Ovary (tissue), 9 donors: Measurements from ENCODE around the gene HS6ST2. TPM values are rescaled to one million over a fixed set of nuclear protein-coding genes. Genes with fewer than 3 reads are reported as not detected.
"Not testable (repeated sequence)": the region's sequence is repeated elsewhere in the genome, so short reads cannot be mapped to it uniquely, and the experiment has no call there.

Experiments used
- DNase-seq, 5 donors: peaks; one replicate each; pipeline ENCODE4 v3.0.0-alpha.2; 2019 to 2020
- H3K27ac ChIP-seq, 2 donors: fragments of 200-600 bp; one replicate each; pipeline versions ENCODE4 v1.5.1 to v1.8.0; 2019 to 2022
- H3K27me3 ChIP-seq: fragments of 200-600 bp; one replicate; pipeline ENCODE4 v1.8.0; 2022
- H3K36me3 ChIP-seq: fragments of 200-600 bp; sonication (generic); one replicate; pipeline ENCODE4 v1.5.1; 2019
- H3K4me1 ChIP-seq: one replicate; pipeline ENCODE4 v1.8.1; 2013; ENCODE audit warnings: mild to moderate bottlenecking, moderate library complexity; ENCODE audit not compliant: insufficient read depth
- H3K4me3 ChIP-seq: fragments of 200-600 bp; sonication (generic); one replicate; pipeline ENCODE4 v1.5.1; 2017
- H3K9me3 ChIP-seq, 2 donors: fragments of 200-600 bp in 1 of 2; sonication (generic) in 1 of 2; one replicate each; pipeline versions ENCODE4 v1.5.1 to v1.8.1; 2013 to 2019; ENCODE audit warnings: mild to moderate bottlenecking in 1 of 2, moderate library complexity in 1 of 2
- EP300 ChIP-seq: sonication (generic); formaldehyde crosslinking; IDR thresholded peaks from one replicate; pipeline ENCODE4 v1.6.1; 2017; ENCODE audit warnings: antibody characterized with exemption
- POLR2A ChIP-seq: fragments of 450-650 bp; IDR thresholded peaks from one replicate; pipeline ENCODE4 v1.6.1; 2017; ENCODE audit warnings: antibody characterized with exemption, mild to moderate bottlenecking, moderate library complexity
- WGBS, 3 donors: extraction: QIAGEN DNeasy Blood & Tissue Kit in 1 of 3; methylation state at CpG; one replicate each; pipeline versions ENCODE4 v1.1.5 to v1.1.7; 2013 to 2017; 5-methylcytosine and 5-hydroxymethylcytosine counted together
- intact Hi-C, 4 donors: fragments of 100-400 bp; cut with DNase I; formaldehyde crosslinking; loops; one replicate each; pipeline versions ENCODE4 v1.11.0 to v1.15.1; 2022 to 2023
- polyA plus RNA-seq, 2 donors: library from polyadenylated mRNA; stranded (reverse); fragments of 200-250 nt in 1 of 2; fragments of 350-450 nt in 1 of 2; fragmentation: Illumina TruSeq in 1 of 2; extraction: RNeasy Lipid Tissue Mini Kit (QIAGEN cat#74804) in 1 of 2; gene quantifications; one replicate each; pipeline ENCODE4 v1.2.3, GENCODE V29; 2013 to 2014
- total RNA-seq, 7 donors: library from RNA; depleted of rRNA in 2 of 7; stranded (reverse); fragments of >200 nt in 2 of 7; fragmentation: NEBNext Ultra II Directional in 3 of 7; extraction: Animal tissue kit (Norgen Biotek cat#: 25700) in 3 of 7; gene quantifications; one replicate each; pipeline versions ENCODE4 v1.1.0 to v1.2.4, GENCODE V29; 2016 to 2023
- TF ChIP-seq, protein P1 (sequence below), 3 donors: fragments of 450-650 bp in 2 of 3; fragments of 200-600 bp in 1 of 3; IDR thresholded peaks; one replicate each; pipeline versions ENCODE4 v1.5.1 to v1.8.0; 2016 to 2022; ENCODE audit warnings: antibody characterized with exemption in 3 of 3, mild to moderate bottlenecking in 1 of 3
- donor health status: DM: no; HTN: no; CAD: no; lungs with moderate emphysema.
- donor health status: DM: no; HTN: no; CAD: no.
- donor health status: Bipolar disorder and iron deficiency.
- donor health status: DM: yes; HTN: yes; CAD: no.
- donor health status: DM: no; HTN: no; CAD: no.
- donor health status: DM: yes; HTN: yes; CAD: no.

Gene HS6ST2
- total and polyA plus RNA-seq, 9 donors: 5.9 to 29.0 (median 12.9) TPM

DNA sequence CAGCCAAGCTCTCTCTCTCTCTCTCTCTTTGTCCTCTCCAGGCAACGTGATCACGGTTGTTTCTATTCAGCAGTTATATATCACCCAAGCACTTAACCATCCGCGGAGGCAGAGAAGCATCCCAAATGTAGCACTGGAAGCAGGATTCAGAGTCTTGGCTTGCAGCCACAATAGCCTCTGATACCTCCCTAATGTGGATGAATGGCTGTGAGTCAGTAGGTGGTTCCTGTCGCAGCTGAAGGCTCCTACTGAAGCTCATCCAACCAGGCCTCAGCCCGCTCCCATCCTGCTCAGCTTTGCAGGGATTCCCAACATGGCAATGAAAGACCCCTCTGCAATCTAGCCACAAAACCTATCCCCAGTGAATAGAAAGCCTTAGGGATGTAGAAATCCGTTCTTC is 5.1 kb downstream of the HS6ST2 start:
- Histone ChIP-seq H3K36me3 (no peaks in the 10 kb centered on the region), H3K27me3 (no peaks in the 10 kb centered on the region), H3K4me1 (peaks cover 2% of the 10 kb centered on the region), H3K9me3 (no peaks in the 10 kb centered on the region), H3K27ac (no peak overlapping the region), H3K4me3 (no peak overlapping the region)
- intact Hi-C loops: loop anchor here in 2 of 4 donors (10.0 kb wide), 2 partner anchors 199 to 209 kb away; no protein-coding TSS in a partner anchor
- TF ChIP-seq POLR2A: no peak
- TF ChIP-seq, protein P1, sequence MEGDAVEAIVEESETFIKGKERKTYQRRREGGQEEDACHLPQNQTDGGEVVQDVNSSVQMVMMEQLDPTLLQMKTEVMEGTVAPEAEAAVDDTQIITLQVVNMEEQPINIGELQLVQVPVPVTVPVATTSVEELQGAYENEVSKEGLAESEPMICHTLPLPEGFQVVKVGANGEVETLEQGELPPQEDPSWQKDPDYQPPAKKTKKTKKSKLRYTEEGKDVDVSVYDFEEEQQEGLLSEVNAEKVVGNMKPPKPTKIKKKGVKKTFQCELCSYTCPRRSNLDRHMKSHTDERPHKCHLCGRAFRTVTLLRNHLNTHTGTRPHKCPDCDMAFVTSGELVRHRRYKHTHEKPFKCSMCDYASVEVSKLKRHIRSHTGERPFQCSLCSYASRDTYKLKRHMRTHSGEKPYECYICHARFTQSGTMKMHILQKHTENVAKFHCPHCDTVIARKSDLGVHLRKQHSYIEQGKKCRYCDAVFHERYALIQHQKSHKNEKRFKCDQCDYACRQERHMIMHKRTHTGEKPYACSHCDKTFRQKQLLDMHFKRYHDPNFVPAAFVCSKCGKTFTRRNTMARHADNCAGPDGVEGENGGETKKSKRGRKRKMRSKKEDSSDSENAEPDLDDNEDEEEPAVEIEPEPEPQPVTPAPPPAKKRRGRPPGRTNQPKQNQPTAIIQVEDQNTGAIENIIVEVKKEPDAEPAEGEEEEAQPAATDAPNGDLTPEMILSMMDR (IDR thresholded peaks at IDR 0.05): no peak
- no peak for TF ChIP-seq EP300
- peak in 1 of 5 donors; percentile 21 for DNase-seq
- WGBS, 3 donors: 52 to 62% (median 60%) methylated on average over 7 of the region's 7 CpGs

DNA sequence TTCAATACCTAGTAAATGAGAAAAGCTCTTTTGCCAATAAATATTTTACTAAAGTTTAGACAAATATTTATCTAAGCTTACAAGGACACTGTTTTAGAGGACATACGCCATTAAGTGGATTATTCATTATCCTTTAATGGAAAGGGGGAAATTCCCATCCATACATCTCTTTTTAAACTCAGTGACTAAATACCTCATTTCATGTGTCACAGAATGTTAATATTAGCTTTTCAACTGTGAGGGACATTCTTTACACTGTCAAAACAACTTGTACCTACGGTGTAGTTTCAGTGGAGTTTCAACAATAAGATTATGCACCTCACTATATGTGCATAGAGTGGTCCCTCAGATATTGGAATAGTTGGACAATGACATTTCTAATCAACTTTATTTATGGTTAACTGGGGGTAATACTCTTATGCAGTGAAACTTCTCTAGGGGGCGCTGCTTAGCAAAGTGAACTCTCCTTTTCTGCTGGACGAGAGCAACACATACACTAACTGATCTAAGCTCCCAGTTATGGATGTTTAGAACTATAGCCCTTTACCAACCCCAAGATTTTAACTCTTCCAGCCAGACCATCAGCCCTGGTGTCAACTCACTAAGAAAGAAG is 9.7 kb downstream of the HS6ST2 start:
- TF ChIP-seq POLR2A (no peak), EP300 (no peak)
- TF ChIP-seq, protein P1 (IDR thresholded peaks at IDR 0.05): no peak
- 45 to 53% (median 50%) methylated on average over 4 of the region's 4 CpGs for WGBS, 3 donors
- intact Hi-C loops: no loop called here
- H3K4me3 ChIP-seq: no peak overlapping the region
- H3K27me3 ChIP-seq: no peaks in the 10 kb centered on the region
- DNase-seq: no peak
- H3K4me1 ChIP-seq: no peaks in the 10 kb centered on the region
- H3K9me3 ChIP-seq: no peaks in the 10 kb centered on the region
- no peaks in the 10 kb centered on the region for H3K36me3 ChIP-seq
- no peak overlapping the region for H3K27ac ChIP-seq

DNA sequence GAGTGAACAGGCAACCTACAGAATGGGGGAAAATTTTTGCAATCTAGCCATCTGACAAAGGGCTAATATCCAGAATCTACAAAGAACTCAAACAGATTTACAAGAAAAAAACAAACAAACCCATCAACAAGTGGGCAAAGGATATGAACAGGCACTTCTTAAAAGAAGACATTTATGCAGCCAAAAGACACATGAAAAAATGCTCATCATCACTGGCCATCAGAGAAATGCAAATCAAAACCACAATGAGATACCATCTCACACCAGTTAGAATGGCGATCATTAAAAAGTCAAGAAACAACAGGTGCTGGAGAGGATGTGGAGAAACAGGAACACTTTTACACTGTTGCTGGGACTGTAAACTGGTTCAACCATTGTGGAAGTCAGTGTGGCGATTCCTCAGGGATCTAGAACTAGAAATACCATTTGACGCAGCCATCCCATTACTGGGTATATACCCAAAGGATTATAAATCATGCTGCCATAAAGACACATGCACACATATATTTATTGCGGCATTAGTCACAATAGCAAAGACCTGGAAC is 13.3 kb downstream of the HS6ST2 start:
- H3K4me1 ChIP-seq, H3K4me3 ChIP-seq, H3K9me3 ChIP-seq, H3K36me3 ChIP-seq, DNase-seq, H3K27ac ChIP-seq, intact Hi-C loops, H3K27me3 ChIP-seq: not testable (repeated sequence)
- WGBS, 3 donors: 78 to 94% (median 92%) methylated on average over 4 of the region's 4 CpGs

DNA sequence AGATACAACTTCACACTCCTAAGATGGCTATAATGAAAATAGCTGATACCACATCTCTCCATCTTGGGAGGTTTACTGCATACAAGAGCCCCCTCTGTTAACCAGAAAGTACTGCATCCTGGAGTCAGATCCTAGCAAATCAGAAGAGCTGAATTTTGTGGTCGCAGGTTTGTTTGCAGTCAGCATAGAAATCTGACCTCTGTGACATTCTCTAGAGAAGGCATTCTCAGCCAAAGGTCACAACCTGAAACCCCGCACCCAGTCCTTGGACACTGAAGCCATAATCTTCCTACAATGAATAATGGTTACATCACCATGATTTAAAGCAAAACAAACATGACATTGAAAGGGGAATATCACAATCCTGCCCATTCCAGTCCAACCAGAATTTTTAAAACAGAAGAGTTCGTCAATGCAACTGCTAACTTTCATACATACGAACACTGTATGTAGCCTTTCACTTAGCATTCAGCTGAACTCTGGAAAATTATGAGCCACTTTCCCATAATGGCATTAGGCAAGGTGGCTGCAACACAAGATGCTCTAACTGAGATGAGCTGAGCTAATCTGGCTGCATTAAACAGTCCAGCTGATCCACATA is 17.6 kb downstream of the HS6ST2 start:
- Histone ChIP-seq H3K27ac (no peak overlapping the region), H3K36me3 (no peaks in the 10 kb centered on the region), H3K4me3 (no peak overlapping the region), H3K27me3 (no peaks in the 10 kb centered on the region), H3K4me1 (no peaks in the 10 kb centered on the region), H3K9me3 (no peaks in the 10 kb centered on the region)
- no peak for TF ChIP-seq POLR2A
- WGBS, 3 donors: 64 to 77% (median 72%) methylated on average over 4 of the region's 4 CpGs
- no peak for DNase-seq
- intact Hi-C loops: no loop called here

DNA sequence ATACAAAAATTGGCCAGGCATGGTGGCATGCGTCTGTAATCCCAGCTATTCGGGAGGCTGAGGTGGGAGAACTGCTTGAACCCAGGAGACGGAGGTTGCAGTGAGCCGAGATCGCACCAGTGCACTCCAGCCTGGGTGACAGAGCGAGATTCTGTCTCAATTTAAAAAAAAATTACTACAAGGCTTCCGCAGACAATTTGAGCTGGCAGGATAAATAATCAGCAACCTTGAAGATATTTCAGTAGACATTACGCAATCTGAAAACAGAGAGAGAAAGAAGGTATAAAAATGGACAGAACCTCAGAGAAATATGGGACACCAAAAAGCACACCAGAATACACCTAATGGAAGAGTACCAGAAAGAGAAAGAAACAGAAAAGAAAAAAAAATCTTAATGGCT is 25.3 kb downstream of the HS6ST2 start:
- 87 to 91% (median 89%) methylated on average over 8 of the region's 8 CpGs for WGBS, 3 donors
- Histone ChIP-seq H3K4me1 (no peaks in the 10 kb centered on the region), H3K9me3 (no peaks in the 10 kb centered on the region), H3K4me3 (no peak overlapping the region), H3K36me3 (no peaks in the 10 kb centered on the region), H3K27ac (no peak overlapping the region), H3K27me3 (no peaks in the 10 kb centered on the region)
- intact Hi-C loops: no loop called here
- no peak for DNase-seq
- TF ChIP-seq POLR2A (no peak), EP300 (no peak)
- TF ChIP-seq, protein P1 (IDR thresholded peaks at IDR 0.05): no peak
